Ishikawa (cell line): Measurements from ENCODE around the gene ATP10B.

Experiments used
- CEBPB ChIP-seq: IDR thresholded peaks from 2 replicates; pipeline ENCODE4 v1.6.1; 2012
- EP300 ChIP-seq: IDR thresholded peaks from 2 replicates; pipeline ENCODE4 v1.6.1; 2012; ENCODE audit warnings: borderline replicate concordance
- FOXM1 ChIP-seq: IDR thresholded peaks from 2 replicates; pipeline ENCODE4 v1.6.1; 2012; ENCODE audit warnings: low read depth, borderline replicate concordance
- RAD21 ChIP-seq: IDR thresholded peaks from 2 replicates; pipeline ENCODE4 v1.6.1; 2012; ENCODE audit warnings: low read depth
- REST ChIP-seq: IDR thresholded peaks from 2 replicates; pipeline ENCODE4 v1.6.1; 2012; ENCODE audit warnings: low read depth, mild to moderate bottlenecking
- TCF12 ChIP-seq: IDR thresholded peaks from 2 replicates; pipeline ENCODE4 v1.6.1; 2012; ENCODE audit warnings: low read depth

GRCh38 chr5:160773646-160774410, 78.2 kb downstream of the ATP10B start:
- TF ChIP-seq TCF12 (no peak), REST (no peak), EP300 (no peak), RAD21 (no peak), CEBPB (no peak), FOXM1 (no peak)
